Glutamatergic neuron (in vitro differentiated cells): ENCODE data around the gene TGFBR3. TPM values are rescaled to one million over a fixed set of nuclear protein-coding genes. Genes with fewer than 3 reads are reported as not detected.

Experiments used
- DNase-seq: peaks from one replicate; pipeline ENCODE4 v3.0.0; 2022
- H3K27ac Mint-ChIP-seq: one replicate; pipeline ENCODE4 v1.8.0; 2020; ENCODE audit warnings: mild to moderate bottlenecking, mixed read lengths, inconsistent platforms; ENCODE audit not compliant: unreplicated experiment
- H3K27me3 Mint-ChIP-seq: one replicate; pipeline ENCODE4 v1.8.0; 2020; ENCODE audit warnings: mild to moderate bottlenecking, moderate library complexity, mixed read lengths, inconsistent platforms; ENCODE audit not compliant: unreplicated experiment
- H3K36me3 Mint-ChIP-seq: one replicate; pipeline ENCODE4 v1.8.0; 2020; ENCODE audit warnings: mild to moderate bottlenecking, mixed read lengths, inconsistent platforms; ENCODE audit not compliant: unreplicated experiment
- H3K4me1 Mint-ChIP-seq: one replicate; pipeline ENCODE4 v1.8.0; 2020; ENCODE audit warnings: mild to moderate bottlenecking, low read depth, mixed read lengths, inconsistent platforms; ENCODE audit not compliant: unreplicated experiment
- H3K4me3 Mint-ChIP-seq: one replicate; pipeline ENCODE4 v1.8.0; 2020; ENCODE audit warnings: mild to moderate bottlenecking, mixed read lengths, inconsistent platforms; ENCODE audit not compliant: unreplicated experiment
- H3K9me3 Mint-ChIP-seq: one replicate; pipeline ENCODE4 v1.8.0; 2020; ENCODE audit warnings: mild to moderate bottlenecking, moderate library complexity, mixed read lengths, inconsistent platforms; ENCODE audit not compliant: unreplicated experiment
- total RNA-seq: library from RNA; stranded (reverse); fragmentation: NEBNext Ultra II Directional; extraction: Animal tissue kit (Norgen Biotek cat#: 25700); gene quantifications from one replicate; pipeline ENCODE4 v1.2.1, GENCODE V29; 2021; ENCODE audit not compliant: unreplicated experiment
- TF ChIP-seq, protein P1 (sequence below): fragments of 200-600 bp; sonication (generic); IDR thresholded peaks from one replicate; pipeline ENCODE4 v1.5.0; 2021; ENCODE audit not compliant: partially characterized antibody, unreplicated experiment

The TGFBR3 gene
- total RNA-seq, 1 donor from 2014 or later = 0.98 TPM

DNA sequence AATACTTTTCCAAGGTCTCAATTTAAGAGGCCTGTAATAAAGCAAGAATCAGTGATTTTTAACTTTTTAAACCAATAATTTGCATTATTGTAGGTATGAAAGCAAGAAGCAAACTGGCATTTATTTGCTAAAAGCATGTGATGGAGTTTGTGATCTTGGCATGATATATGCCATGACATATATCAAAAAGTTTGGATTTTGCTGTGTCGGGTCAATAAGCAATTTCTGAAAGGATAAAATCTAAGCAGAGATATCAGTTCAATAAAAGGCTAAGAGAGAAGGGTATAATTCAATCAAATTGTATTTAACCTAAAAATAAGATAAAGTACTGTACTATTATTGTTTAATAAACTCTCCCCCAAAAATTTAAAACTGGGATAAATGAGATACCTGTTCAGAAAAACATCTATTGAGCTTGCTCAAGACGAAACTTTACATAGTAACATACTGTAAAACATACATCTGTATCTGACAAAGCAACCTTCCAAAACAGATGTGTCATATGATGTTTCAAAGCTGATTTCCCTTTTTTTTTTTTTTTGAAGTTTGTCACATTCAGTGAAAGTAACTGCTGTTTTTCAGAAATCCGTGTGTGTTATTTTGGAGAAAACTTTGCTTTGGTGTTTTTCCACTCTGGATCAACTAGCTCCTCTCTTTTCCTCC is 74.5 kb downstream of the TGFBR3 start:
- TF ChIP-seq, protein P1, sequence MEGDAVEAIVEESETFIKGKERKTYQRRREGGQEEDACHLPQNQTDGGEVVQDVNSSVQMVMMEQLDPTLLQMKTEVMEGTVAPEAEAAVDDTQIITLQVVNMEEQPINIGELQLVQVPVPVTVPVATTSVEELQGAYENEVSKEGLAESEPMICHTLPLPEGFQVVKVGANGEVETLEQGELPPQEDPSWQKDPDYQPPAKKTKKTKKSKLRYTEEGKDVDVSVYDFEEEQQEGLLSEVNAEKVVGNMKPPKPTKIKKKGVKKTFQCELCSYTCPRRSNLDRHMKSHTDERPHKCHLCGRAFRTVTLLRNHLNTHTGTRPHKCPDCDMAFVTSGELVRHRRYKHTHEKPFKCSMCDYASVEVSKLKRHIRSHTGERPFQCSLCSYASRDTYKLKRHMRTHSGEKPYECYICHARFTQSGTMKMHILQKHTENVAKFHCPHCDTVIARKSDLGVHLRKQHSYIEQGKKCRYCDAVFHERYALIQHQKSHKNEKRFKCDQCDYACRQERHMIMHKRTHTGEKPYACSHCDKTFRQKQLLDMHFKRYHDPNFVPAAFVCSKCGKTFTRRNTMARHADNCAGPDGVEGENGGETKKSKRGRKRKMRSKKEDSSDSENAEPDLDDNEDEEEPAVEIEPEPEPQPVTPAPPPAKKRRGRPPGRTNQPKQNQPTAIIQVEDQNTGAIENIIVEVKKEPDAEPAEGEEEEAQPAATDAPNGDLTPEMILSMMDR = no peak
- DNase-seq = no peak
- Mint-ChIP-seq H3K36me3 (no peaks in the 10 kb centered on the region), H3K27me3 (no peaks in the 10 kb centered on the region), H3K27ac (no peak overlapping the region), H3K4me1 (peaks cover 4% of the 10 kb centered on the region), H3K9me3 (no peaks in the 10 kb centered on the region), H3K4me3 (no peak overlapping the region)

DNA sequence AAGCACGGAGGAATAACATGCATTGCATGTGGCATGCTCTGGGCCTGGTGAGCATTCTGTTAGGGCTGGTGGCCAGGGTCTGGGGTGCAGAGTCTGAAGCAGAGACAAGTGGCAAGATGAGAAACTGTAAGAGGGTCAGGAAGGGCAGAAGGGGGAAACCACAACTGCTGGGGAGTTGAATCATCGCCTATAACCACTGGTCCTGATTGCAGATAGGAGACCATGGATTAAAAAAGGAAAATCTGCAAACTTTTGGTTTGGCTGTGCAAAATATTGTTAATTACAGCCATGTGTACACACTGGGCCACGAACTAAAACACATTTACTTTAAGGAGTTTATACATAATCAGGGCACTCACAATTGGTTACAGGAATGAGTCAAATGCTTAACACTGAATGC is 76.6 kb downstream of the TGFBR3 start:
- Mint-ChIP-seq H3K9me3 (peaks cover 2% of the 10 kb centered on the region), H3K36me3 (no peaks in the 10 kb centered on the region), H3K4me3 (no peak overlapping the region), H3K4me1 (peaks cover 10% of the 10 kb centered on the region), H3K27me3 (no peaks in the 10 kb centered on the region), H3K27ac (no peak overlapping the region)
- TF ChIP-seq, protein P1 = no peak
- no peak for DNase-seq

DNA sequence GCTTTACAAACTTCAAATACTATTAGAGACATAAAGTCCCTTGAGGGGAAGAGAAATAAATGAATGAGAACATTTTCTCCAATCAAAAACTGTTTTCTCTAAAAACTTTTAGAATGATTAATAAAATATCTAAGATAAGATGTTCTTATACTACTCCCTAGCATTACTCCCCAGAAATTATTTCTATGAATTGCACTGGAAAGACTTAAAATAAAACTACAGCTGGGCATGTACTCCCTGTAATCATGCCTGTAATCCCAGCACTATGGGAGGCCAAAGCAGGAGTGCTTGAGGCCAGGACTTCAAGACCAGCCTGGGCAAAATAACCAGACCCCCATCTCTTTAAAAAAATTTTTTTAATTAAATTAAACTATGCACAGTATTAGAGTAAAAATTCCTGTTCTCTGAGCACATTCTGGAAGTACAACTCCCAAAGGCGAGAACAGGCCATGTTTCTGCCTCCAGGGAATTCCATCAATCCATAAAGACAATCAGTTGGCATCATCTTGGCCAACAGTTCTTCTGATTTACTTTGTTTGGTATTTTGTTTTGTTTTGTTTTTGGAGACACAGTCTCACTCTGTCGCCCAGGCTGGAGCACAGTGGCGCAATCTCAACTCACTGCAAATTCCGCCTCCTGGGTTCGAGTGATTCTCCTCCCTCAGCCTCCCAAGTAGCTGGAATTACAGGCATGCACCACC is 77.9 kb downstream of the TGFBR3 start:
- TF ChIP-seq, protein P1 = no peak
- H3K9me3 Mint-ChIP-seq = peaks cover 2% of the 10 kb centered on the region
- H3K4me1 Mint-ChIP-seq = peaks cover 11% of the 10 kb centered on the region
- no peak overlapping the region for H3K27ac Mint-ChIP-seq
- H3K27me3 Mint-ChIP-seq = no peaks in the 10 kb centered on the region
- no peak overlapping the region for H3K4me3 Mint-ChIP-seq
- no peak for DNase-seq
- H3K36me3 Mint-ChIP-seq = peaks cover 5% of the 10 kb centered on the region

DNA sequence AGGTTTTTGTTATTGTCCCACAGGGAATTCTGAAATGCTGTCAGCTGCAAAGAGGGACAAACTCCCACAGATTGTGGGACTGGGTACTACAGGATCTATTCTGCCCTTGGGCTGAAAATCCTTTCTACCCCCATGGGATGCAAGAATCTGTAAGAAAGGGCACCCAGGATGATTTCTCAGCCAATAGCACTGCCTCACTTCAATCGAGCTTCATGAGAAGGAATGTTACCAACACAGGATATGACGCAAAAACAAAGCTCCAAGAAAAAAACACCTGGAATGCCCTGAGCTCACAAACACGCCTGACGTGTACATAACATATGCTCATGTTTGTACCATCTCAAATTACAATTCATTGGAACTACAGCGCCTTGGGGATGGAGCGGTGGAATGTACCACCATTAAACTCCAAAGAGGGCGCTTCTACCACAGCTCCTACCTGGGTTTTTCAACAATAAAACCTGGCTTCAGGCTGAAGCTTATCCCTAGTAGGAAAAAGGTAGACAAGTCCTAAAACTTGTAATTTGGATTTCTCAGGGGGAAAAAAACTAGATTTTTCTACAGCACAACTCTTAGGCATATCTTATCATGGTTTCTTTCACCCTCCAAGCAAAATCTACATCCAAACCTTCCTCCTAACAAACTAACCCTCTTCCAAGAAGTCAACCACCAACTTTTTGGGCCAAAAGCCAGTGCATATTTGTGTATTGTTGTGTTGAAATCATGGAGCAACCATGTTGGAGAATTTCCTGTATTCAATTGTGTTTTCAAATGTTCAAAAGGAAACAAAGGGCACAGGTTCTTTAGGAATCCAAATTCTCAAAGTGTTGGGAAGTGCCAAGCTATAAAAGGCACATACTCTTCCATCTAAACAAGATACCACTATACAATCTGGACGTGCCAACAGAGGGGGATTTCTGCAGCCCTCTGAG is 78.9 kb downstream of the TGFBR3 start:
- Mint-ChIP-seq H3K27me3 (no peaks in the 10 kb centered on the region), H3K4me1 (peaks cover 11% of the 10 kb centered on the region), H3K27ac (no peak overlapping the region), H3K9me3 (peaks cover 4% of the 10 kb centered on the region), H3K36me3 (peaks cover 5% of the 10 kb centered on the region), H3K4me3 (no peak overlapping the region)
- DNase-seq = no peak
- TF ChIP-seq, protein P1 = no peak
